Skeletal muscle cell (primary cell): Measurements from ENCODE around the gene KIAA0040.

ENCODE experiments used
- DNase-seq: peaks from one replicate; pipeline ENCODE4 v3.0.0-alpha.2; 2010; ENCODE audit warnings: low read depth
- H3K4me3 ChIP-seq: 2 replicates; pipeline ENCODE4 v1.5.1; 2011; ENCODE audit warnings: low read depth, mild to moderate bottlenecking, control low read depth, low read length, moderate library complexity

Gene KIAA0040

DNA sequence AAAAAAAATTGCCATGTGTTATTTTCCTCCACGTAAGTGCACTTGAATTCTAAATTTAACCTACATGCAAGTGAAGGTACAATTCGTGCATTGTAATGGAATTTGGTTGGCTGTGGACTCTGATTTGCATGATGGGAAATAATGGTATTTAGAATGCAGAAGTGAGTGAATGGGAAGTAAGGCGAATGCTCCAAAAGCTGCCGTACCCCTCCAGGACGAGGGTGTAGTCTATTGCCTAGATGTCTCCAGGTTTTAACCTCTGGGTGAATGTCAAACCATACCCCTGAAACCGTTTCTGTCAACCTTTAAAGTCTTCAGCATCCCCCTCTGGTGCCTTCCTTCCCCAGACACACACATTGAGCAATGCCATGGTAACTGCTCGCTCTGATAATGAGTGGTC is 44.5 kb downstream of the KIAA0040 start:
- H3K4me3 ChIP-seq: no peak overlapping the region
- no peak for DNase-seq

DNA sequence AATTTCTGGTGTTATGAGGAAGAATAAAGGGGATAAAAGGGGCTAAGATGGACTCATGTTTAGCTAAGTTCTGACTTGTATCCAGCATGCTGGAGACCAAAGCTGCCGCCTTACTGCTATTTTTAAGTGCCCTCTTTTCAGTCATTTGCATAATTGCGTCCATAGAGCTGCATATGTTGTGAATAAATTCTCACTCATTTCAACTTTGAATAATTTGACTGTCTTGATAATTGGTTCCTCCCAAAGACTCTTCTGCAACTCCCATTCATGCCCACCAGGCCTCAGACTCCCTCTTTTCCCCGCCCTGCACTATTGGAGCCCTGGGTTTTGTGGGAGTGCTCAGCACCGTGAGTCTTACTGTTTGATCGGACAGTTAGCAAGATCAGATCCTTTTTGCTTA is 45.0 kb downstream of the KIAA0040 start:
- no peak for DNase-seq
- H3K4me3 ChIP-seq: no peak overlapping the region

DNA sequence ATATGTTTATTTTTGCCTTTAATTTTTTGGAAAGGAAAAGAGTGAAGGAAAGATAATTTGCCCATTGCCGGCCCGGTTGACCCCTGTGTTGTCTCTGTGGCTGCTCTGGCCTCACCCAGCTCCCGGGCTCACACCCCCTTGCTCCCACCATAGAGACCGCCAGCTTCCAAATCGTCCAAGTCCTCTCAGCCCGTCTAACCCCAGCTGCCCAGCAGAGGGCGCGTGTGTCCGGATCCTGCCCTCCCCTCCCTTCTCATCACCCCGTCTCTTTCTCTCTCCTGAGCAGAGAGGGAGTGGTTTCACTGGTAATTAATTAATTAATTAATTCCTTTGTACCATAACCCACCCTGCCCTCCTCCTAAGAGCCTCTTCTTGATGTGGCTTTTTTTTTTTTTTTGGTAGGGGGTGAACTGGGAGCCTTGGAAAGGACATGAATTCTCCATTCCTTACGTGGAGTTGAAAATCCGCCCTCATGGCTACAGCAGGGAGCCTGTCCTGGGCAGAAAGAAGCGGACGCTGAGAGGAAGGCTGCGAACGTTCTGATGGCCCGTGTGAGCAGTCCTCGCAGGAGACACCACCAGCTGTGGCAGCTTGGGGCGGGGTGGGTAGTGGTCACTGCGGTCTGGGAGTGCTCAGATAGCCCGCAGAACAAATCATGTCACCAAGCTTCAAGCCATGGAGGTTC is 45.9 kb downstream of the KIAA0040 start:
- no peak for DNase-seq
- no peak overlapping the region for H3K4me3 ChIP-seq

DNA sequence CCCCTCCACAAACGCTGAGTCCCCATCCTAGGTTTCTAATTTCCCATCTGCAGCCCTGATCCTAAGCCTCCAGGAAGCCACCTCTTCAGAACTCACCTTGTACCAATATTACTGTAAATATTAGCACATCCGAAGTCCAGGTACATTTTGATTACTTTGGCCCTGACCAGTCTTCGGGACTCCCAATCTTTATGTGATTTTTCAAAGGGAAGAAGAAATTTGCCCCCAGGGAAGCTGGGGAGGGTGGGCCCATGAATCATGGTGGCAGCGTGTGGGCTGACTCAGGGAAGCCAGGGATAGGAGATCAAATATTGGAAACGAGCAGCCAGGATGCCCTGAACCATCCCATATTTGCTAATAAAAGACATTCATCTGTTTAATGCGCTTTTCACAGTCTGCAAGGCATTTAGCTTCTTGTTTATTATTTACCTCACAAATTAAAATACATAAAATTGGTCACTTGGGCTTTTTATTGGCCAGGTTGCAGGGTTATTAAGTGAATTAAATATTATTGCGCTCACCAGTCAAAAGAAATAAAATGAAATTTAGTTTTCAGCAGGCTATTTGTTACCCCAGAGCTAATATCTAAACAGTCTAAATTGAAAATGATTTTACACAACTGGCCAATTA is 46.6 kb downstream of the KIAA0040 start:
- no peak overlapping the region for H3K4me3 ChIP-seq
- DNase-seq: no peak

DNA sequence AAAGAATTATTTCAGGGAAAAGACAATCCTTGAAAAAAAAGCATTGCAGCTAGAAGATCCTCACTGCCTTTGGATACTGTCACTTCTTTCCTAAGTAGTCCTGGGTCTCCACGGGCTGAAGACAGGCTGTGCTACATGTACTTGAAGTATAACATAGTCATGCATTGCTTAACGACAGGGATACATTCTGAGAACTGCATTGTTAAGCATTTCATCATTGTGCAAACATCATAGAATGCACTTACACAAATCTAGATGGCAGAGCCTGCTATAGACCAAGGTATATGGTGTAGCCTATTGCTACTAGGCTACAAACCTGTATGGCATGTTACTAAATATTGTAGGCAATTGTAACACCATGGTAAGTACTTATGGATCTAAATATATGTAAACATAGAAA is 54.0 kb downstream of the KIAA0040 start:
- no peak overlapping the region for H3K4me3 ChIP-seq
- DNase-seq: no peak

DNA sequence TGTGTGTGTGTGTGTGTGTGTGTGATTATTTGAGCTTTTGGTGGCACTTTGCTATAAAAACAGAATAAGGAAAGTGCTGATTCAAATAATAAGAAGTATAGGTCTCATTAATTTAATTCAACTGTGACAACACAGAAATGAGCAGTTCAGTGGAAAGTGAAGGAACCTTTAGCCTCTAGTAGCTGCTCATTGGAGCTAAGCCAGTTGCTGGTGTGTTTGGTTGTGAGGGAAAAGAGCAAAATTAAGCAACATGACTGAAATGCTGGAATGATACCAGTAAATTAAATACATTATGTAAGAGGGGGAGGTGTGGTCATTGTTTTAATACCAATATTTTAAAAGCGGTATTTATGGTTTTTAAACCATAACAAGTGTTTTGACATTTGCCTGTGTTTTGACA is 55.2 kb downstream of the KIAA0040 start:
- no peak overlapping the region for H3K4me3 ChIP-seq
- DNase-seq: no peak

DNA sequence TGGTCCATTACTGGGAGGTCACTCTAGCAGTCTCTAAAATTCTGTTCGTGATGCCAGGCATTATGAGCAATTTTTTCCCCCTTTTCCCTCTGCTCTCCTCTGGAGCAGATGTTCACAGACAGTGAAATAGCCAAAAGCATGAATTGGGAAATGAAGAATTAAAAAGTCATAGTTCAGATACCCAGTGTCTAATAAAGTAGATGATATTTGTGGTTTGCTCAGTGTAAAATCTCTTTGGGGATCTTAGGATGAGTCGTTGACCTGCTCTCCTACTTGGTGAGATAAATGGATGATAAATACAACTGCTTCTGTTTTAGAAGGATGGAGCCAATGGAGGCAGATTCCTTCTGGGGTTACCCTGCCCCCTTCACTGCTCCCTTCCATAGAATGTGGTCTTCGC is 56.3 kb downstream of the KIAA0040 start:
- no peak overlapping the region for H3K4me3 ChIP-seq
- no peak for DNase-seq

DNA sequence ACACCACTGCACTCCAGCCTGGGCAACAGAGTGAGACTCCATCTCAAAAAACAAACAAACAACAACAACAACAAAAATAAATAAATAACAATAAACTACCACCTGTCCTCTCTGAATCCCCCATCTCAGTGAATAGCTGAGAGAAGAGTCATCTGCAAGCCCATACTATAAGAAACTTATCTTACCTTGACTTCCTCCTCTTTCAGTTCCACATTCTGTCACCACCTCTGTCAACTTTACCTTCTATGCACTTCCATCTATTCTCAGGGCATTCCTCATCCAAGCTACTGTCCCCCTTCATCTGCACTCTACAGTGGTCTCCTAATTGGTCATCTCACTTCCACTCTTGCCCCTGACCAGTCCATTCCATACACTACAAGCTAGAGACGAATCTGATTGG is 58.1 kb downstream of the KIAA0040 start:
- no peak overlapping the region for H3K4me3 ChIP-seq
- DNase-seq: no peak

DNA sequence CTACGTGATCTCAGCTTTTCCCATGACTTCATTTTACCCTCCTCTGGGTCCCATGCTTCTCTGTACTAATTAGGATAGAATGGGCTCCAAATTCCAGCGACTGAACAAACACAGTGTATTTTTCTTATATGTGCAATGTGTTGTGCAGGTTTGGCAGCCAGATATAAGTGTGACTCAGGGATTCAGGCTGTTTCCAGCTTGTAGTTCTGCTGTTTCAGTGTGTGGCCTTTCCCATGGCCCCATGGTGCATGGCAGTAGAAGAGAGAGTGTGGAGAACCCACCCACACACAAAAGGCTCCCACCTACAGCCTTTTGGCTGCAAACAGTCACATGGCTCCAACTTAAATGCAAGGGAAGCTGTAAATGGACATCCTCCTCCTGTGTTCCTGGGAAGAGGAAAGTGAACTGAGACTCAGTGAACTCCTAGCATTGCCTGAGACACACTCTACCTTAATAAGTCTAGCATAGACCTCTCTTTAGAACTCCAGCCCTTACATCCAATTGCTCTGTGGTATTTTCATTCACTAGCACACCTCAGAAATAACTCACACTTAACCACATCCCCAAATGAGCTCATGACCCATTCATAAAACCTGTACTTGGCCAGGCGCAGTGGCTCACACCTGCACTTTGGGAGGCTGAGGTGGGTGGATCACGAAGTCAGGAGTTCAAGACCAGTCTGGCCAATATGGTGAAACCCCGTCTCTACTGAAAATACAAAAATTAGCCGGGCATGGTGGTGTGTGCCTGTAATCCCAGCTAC is 58.7 kb downstream of the KIAA0040 start:
- no peak for DNase-seq
- no peak overlapping the region for H3K4me3 ChIP-seq

DNA sequence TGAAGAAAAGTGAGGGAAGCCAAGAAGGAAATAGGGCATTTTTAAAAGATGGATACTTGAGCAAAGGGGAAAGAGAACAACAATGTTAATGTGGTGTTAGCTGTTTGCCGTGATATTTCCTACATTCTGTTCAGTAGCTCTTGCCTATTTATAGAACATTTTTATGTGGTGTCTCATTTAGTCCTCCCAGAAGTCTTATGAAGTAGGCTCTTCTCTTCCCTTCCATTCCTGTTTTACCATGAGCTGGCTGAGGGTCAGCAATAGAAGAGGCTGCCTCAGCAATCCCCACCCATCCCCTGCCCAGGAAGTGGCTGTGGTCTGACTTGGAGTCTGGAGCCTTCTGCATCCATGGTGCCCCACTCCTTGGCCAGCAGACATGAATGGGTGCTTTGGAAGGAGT is 60.1 kb downstream of the KIAA0040 start:
- DNase-seq: no peak
- H3K4me3 ChIP-seq: no peak overlapping the region

DNA sequence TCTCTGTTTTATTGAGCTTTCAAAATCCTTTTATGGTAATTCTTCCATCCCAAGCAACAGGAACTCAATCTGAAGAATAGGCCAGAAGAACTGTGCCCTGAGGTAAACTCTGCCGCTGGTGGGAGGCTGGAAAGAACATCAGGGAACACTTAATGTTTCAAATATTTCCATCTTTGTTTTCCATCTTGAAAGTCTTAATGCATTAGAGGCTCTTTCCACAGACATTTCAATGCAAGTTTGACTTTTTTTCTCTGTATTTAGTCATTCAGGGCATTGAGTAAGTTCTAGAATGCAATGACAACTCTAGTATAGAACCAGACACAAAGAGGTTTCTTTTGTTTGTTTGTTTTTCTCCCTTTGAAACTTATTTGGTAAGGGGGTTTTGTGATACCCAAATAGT is 61.5 kb downstream of the KIAA0040 start:
- H3K4me3 ChIP-seq: no peak overlapping the region
- no peak for DNase-seq

DNA sequence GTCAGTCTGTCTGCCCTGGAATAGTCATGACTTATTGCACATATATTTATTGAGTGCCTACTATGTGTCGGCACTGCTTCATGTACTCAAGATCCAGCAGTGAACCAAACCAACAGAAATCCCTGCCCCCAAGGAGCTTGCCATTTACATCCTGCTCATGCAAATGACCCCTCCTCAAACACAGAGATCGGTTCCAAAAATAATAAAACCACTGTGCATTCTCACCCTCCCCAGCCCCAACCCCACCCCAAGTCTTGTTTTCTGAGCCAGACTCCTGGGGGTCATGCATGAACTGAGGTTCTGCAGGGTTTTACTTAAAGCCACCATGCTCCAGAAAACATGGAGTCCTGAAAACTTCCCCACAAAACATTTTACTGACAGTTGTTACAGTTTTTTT is 61.9 kb downstream of the KIAA0040 start:
- H3K4me3 ChIP-seq: no peak overlapping the region
- no peak for DNase-seq

DNA sequence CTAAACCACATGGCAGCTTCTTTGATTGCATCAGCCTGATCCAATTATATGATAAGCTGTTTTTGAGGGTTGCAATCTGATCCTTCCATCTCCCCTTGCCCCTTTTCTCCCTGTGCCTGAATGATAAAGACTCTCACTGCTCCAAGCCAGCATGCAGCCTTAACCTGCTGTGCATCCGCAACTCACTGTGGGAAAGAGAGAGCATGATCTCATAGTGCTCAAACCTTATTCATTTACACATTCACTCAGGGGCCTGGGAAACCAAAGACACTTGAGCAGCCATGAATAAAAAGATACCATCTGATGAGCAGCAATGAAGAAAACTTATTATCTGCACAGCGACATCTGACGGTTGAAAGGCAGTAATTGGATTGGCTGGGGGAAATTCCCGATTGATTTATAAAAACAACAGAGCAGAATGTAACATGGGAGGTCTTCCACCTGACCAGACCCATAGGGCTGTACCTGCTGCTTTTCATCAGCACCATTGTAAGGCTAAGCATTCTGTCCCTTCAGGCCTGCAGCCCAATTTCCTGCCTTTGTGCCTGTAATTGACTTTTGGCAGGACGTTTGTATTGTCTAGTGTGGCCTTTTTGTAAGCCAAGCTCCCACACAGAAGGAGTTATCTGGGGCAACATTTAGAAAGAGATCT is 62.5 kb downstream of the KIAA0040 start:
- no peak for DNase-seq
- H3K4me3 ChIP-seq: no peak overlapping the region

DNA sequence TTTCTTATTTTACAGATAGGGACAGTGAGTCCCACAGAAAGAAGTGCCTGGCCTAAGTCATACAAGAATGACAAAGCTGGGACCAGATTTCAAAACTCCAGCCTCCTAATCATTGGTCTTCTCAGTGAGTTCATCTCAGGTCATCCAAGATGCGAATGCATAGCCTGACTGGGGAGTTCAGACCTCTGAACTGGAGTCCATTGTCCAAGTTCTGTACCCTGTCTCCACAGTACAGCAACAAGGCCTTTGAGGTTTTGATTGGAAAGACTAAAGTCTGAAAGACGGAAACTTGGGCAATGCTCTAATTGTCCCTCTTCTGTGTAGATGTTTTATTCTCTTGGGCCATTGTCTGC is 63.0 kb downstream of the KIAA0040 start:
- H3K4me3 ChIP-seq: no peak overlapping the region
- no peak for DNase-seq

DNA sequence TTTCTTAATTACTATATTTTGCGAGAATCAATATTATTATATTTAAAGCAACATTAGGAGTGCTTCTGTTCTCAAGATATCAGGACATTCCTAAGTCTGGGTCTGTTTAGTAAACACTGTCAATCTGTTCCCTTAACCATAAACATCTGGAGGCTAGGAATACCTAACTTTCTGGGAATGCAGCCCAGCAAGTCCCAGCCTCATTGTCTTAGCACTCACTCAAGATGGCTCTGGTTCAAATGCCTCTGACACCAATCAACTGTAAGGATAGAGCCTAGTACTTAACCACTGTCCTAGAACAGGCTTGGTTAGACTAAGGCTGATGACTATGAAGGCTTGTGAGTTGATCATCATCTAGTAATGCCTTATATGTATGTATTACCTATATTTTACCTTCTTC is 63.4 kb downstream of the KIAA0040 start:
- no peak for DNase-seq
- no peak overlapping the region for H3K4me3 ChIP-seq

DNA sequence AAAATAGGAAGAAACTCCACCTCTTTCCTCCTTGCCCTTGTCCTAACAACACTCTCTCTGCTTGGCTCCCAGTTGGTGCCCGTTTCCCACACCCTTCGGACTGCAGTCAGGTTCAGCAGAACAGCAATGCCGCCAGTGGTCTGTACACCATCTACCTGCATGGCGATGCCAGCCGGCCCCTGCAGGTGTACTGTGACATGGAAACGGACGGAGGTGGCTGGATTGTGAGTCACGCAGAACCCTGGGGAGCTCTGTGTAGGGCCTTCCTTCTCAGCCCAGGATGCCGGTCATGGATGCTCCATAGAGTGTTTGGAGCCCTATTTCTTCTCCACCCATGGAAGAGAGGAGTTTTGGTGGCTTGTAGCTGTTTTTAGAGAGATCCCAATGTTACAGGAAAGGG is 64.1 kb downstream of the KIAA0040 start:
- H3K4me3 ChIP-seq: no peak overlapping the region
- DNase-seq: no peak

DNA sequence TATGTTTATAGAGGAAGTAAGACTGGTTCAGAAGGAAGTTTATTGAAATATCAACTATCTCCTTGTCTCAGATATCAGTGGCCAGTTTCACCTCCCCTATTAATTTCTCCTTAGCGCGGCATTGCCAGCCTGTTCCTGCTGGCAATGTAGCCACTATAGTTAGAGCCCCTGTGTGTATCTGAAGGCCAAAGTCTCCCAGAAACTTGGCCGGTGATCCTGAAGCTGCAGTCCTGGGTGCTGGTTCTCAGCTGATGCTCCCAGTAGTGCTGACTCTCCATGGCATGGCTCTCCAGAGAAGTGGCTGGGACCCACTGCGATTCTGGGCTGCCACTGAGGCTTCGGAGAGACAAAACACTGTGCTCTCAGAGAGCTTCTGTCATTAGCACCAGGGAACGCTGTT is 65.0 kb downstream of the KIAA0040 start:
- no peak for DNase-seq
- H3K4me3 ChIP-seq: no peak overlapping the region

DNA sequence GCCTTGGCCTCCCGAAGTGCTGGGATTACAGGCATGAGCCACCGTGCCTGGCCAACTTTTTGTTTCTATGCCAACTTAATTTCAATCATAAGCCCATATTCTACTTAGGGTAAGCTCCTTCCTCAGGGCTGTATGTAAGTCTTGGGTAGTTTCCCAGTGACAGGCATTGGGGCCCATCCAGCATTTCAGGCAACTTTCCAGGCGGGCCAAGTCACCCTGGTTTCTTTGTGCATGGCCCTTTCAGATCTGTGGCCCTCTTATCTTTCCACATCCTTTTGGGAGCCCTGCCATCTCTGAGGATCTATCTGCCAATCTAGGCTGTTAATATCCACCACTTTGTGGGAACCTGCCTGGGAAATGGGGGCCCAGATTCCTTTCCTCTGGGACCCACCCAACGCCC is 66.2 kb downstream of the KIAA0040 start:
- no peak for DNase-seq
- H3K4me3 ChIP-seq: no peak overlapping the region

DNA sequence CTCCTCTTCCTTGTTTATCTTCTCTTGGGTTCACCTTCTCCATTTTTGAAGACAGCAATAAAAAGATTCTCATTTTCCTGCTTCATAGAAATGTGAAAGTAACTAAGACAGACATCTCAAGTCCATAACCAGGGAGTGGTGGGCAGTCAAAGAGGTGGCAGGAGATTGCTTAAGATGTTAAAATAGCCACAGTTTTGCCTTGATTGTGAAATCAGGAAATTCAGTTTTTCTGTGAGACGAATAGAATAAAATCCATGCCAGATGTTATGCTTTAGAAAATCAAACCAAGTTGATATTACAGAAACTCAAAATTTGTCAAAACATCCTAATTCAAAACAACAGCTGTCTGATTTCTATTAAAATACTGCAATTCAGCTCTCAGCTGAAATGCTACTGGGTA is 67.7 kb downstream of the KIAA0040 start:
- H3K4me3 ChIP-seq: no peak overlapping the region
- DNase-seq: no peak

DNA sequence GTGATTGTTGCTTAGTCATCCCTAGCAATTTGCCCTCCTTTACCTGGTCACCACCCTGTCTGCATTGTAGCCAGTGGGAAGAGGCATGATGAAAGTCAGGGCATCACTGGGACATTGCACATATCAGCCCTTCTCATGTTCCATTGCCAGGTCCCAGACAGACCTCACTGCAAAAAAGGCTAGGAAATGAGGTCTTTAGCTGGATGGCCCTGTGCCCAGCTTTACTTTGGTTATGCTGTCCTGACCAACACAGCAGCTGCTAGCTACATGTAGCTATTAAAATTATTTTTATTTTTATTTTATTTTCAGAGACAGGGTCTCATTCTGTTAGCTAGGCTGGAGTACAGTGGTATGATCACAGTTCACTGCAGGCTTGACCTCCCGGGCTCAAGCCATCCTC is 72.1 kb downstream of the KIAA0040 start:
- DNase-seq: no peak

More for the DNA sequence above, 72.1 kb downstream of the KIAA0040 start:
- no peak overlapping the region for H3K4me3 ChIP-seq
